SKM-1 treated with dmso at 0.1 percent for 144 hours (cell line): ENCODE results near the gene TRIP13.
"Not testable (repeated sequence)": the region's sequence is repeated elsewhere in the genome, so short reads cannot be mapped to it uniquely, and the experiment has no call there.

Experiments
- DNase-seq: peaks from one replicate; lab custom pipeline; 2025; ENCODE audit not compliant: unreplicated experiment; lab: John Stamatoyannopoulos, UW

TRIP13 gene

GRCh38 chr5:934381-934967 is 41.8 kb downstream of the TRIP13 start:
- DNase-seq, result not testable (repeated sequence)

- peak; percentile 11 for DNase-seq
These were observed 42.9 kb downstream of the TRIP13 start for GRCh38 chr5:935510-936084.

- no peak for DNase-seq
These were observed 43.8 kb downstream of the TRIP13 start for GRCh38 chr5:936149-937144.

- no peak for DNase-seq
These were observed 44.7 kb downstream of the TRIP13 start for GRCh38 chr5:937151-937924.

GRCh38 chr5:939368-939767 is 46.7 kb downstream of the TRIP13 start:
- no peak for DNase-seq

- DNase-seq, result not testable (repeated sequence)
These were observed 48.1 kb downstream of the TRIP13 start for GRCh38 chr5:940741-941140.

- DNase-seq, result no peak
These were observed 50.7 kb downstream of the TRIP13 start for GRCh38 chr5:943201-943917.

GRCh38 chr5:943918-944620 is 51.4 kb downstream of the TRIP13 start:
- no peak for DNase-seq

- DNase-seq, result no peak
These were observed 51.9 kb downstream of the TRIP13 start for GRCh38 chr5:944621-944927.

- no peak for DNase-seq
These were observed 52.5 kb downstream of the TRIP13 start for GRCh38 chr5:944992-945685.

GRCh38 chr5:945691-946551 is 53.2 kb downstream of the TRIP13 start:
- no peak for DNase-seq

GRCh38 chr5:946720-947625 is 54.3 kb downstream of the TRIP13 start:
- no peak for DNase-seq

- DNase-seq, result no peak
These were observed 55.2 kb downstream of the TRIP13 start for GRCh38 chr5:947626-948471.

- no peak for DNase-seq
These were observed 56.0 kb downstream of the TRIP13 start for GRCh38 chr5:948472-949274.

- DNase-seq, result no peak
These were observed 56.5 kb downstream of the TRIP13 start for GRCh38 chr5:949275-949543.
